Peyer's patch (tissue), 4 donors: ENCODE data around the gene HGFAC.

Experiments
- CTCF ChIP-seq, 6 experiments: fragments of 450-650 bp in 4 of 6; fragments of 200-600 bp in 2 of 6; sonication (generic) in 1 of 6; IDR thresholded peaks; one replicate each; pipeline ENCODE4 v1.5.1; 2017 to 2019; ENCODE audit warnings: antibody characterized with exemption in 6 of 6, mild to moderate bottlenecking in 3 of 6, moderate library complexity in 1 of 6
- POLR2A ChIP-seq, 2 donors: fragments of 450-650 bp; IDR thresholded peaks; one replicate each; pipeline ENCODE4 v1.5.1; 2017; ENCODE audit warnings: antibody characterized with exemption in 2 of 2, mild to moderate bottlenecking in 2 of 2, moderate library complexity in 2 of 2

- TF ChIP-seq POLR2A (IDR thresholded peaks at IDR 0.05) (no peak), CTCF (IDR thresholded peaks at IDR 0.05) (no peak)
Measured at GRCh38 chr4:3481113-3481531, 39.4 kb downstream of the HGFAC start.
